ENCODE data around the gene CFAP97D2.
A peak's percentile ranks its signal among the peaks of the same experiment; 100 is the strongest.
"Not testable (repeated sequence)": the region's sequence is repeated elsewhere in the genome, so short reads cannot be mapped to it uniquely, and the experiment has no call there.

Gene CFAP97D2

GRCh38 chr13:114179087-114179658 lies at the start of gene CFAP97D2:
CFAP97D2 (plus strand) TSS chr13:114179257; CDS start chr13:114179331, 74 bp downstream.
- intact Hi-C loops (cut with micrococcal nuclease) = no loop called here
- Mint-ChIP-seq H3K4me3 (no peak within 1 kb of the TSS), H3K9me3 (peaks cover 9% of the 10 kb centered on the region), H3K27ac (no peak within 1 kb of the TSS), H3K36me3 (ENCODE audit: low read depth) (no peaks in the 10 kb centered on the region), H3K27me3 (peaks cover 21% of the 10 kb centered on the region), H3K4me1 (ENCODE audit: low read depth) (peaks cover 23% of the 10 kb centered on the region)

- Mint-ChIP-seq H3K9me3 (no peaks in the 10 kb centered on the region), H3K27me3 (peaks cover 6% of the 10 kb centered on the region), H3K27ac (peak overlapping the region; percentile 84), H3K36me3 (ENCODE audit: low read depth) (peaks cover 28% of the 10 kb centered on the region), H3K4me1 (ENCODE audit: low read depth) (peaks cover 80% of the 10 kb centered on the region), H3K4me3 (no peak overlapping the region)
- intact Hi-C loops (cut with micrococcal nuclease) = loop anchor here (5.0 kb wide), 2 partner anchors 62 to 98 kb away; no protein-coding TSS in a partner anchor
These were observed 49.4 kb upstream of the CFAP97D2 start for GRCh38 chr13:114129649-114130062.

GRCh38 chr13:114130131-114130836 lies 48.8 kb upstream of the CFAP97D2 start:
- Mint-ChIP-seq H3K27me3 (peaks cover 10% of the 10 kb centered on the region), H3K4me1 (ENCODE audit: low read depth) (peaks cover 73% of the 10 kb centered on the region), H3K36me3 (ENCODE audit: low read depth) (peaks cover 22% of the 10 kb centered on the region), H3K4me3 (peak overlapping the region; percentile 90), H3K9me3 (no peaks in the 10 kb centered on the region), H3K27ac (peak overlapping the region; percentile 84)
- intact Hi-C loops (cut with micrococcal nuclease) = loop anchor here (5.0 kb wide), 2 partner anchors 63 to 97 kb away; no protein-coding TSS in a partner anchor

- Mint-ChIP-seq H3K27ac (peak overlapping the region; percentile 84), H3K9me3 (no peaks in the 10 kb centered on the region), H3K27me3 (peaks cover 12% of the 10 kb centered on the region), H3K4me1 (ENCODE audit: low read depth) (peaks cover 68% of the 10 kb centered on the region), H3K36me3 (ENCODE audit: low read depth) (peaks cover 18% of the 10 kb centered on the region), H3K4me3 (peak overlapping the region; percentile 90)
- intact Hi-C loops (cut with micrococcal nuclease) = loop anchor here (5.0 kb wide), 2 partner anchors 64 to 96 kb away; no protein-coding TSS in a partner anchor
These were observed 48.0 kb upstream of the CFAP97D2 start for GRCh38 chr13:114130837-114131582.

- Mint-ChIP-seq H3K27me3 (peaks cover 13% of the 10 kb centered on the region), H3K27ac (peak overlapping the region; percentile 84), H3K4me1 (ENCODE audit: low read depth) (peaks cover 60% of the 10 kb centered on the region), H3K36me3 (ENCODE audit: low read depth) (peaks cover 14% of the 10 kb centered on the region), H3K4me3 (peak overlapping the region; percentile 90), H3K9me3 (no peaks in the 10 kb centered on the region)
- intact Hi-C loops (cut with micrococcal nuclease) = loop anchor here (5.0 kb wide), 2 partner anchors 64 to 96 kb away; no protein-coding TSS in a partner anchor
These were observed 47.3 kb upstream of the CFAP97D2 start for GRCh38 chr13:114131583-114132418.

GRCh38 chr13:114132419-114133121 lies 46.5 kb upstream of the CFAP97D2 start, which contains the start of gene RASA3:
RASA3 (minus strand) TSS chr13:114132623; CDS start chr13:114132489, 134 bp downstream.
- H3K36me3 Mint-ChIP-seq (ENCODE audit: low read depth) = peaks cover 14% of the 10 kb centered on the region
- peak within 1 kb of the TSS; percentile 90 for H3K4me3 Mint-ChIP-seq
- peaks cover 52% of the 10 kb centered on the region for H3K4me1 Mint-ChIP-seq (ENCODE audit: low read depth)

GRCh38 chr13:114133126-114133525 lies 45.9 kb upstream of the CFAP97D2 start:
- Mint-ChIP-seq H3K27me3 (peaks cover 13% of the 10 kb centered on the region), H3K36me3 (ENCODE audit: low read depth) (peaks cover 12% of the 10 kb centered on the region), H3K4me1 (ENCODE audit: low read depth) (peaks cover 47% of the 10 kb centered on the region)
- intact Hi-C loops (cut with micrococcal nuclease) = loop anchor here (5.0 kb wide), 2 partner anchors 66 to 94 kb away; no protein-coding TSS in a partner anchor
- H3K4me3 Mint-ChIP-seq, H3K27ac Mint-ChIP-seq, H3K9me3 Mint-ChIP-seq: not testable (repeated sequence)

More at GRCh38 chr13:114132419-114133121, 46.5 kb upstream of the CFAP97D2 start, which contains the start of gene RASA3:
- intact Hi-C loops (cut with micrococcal nuclease) = loop anchor here (5.0 kb wide), 2 partner anchors 65 to 95 kb away; no protein-coding TSS in a partner anchor
- Mint-ChIP-seq H3K9me3 (no peaks in the 10 kb centered on the region), H3K27ac (peak within 1 kb of the TSS; percentile 84), H3K27me3 (peaks cover 13% of the 10 kb centered on the region)

GRCh38 chr13:114133552-114133951 lies 45.5 kb upstream of the CFAP97D2 start:
- peaks cover 43% of the 10 kb centered on the region for H3K4me1 Mint-ChIP-seq (ENCODE audit: low read depth)
- not testable (repeated sequence) for H3K9me3 Mint-ChIP-seq; H3K27ac Mint-ChIP-seq; H3K36me3 Mint-ChIP-seq (ENCODE audit: low read depth)
- H3K27me3 Mint-ChIP-seq = peaks cover 13% of the 10 kb centered on the region
- intact Hi-C loops (cut with micrococcal nuclease) = loop anchor here (5.0 kb wide), 2 partner anchors 66 to 94 kb away; no protein-coding TSS in a partner anchor
- peak overlapping the region; percentile 67 for H3K4me3 Mint-ChIP-seq

- Mint-ChIP-seq H3K27ac (no peak overlapping the region), H3K4me3 (peak overlapping the region; percentile 67), H3K36me3 (ENCODE audit: low read depth) (peaks cover 8% of the 10 kb centered on the region), H3K9me3 (no peaks in the 10 kb centered on the region), H3K4me1 (ENCODE audit: low read depth) (peaks cover 35% of the 10 kb centered on the region), H3K27me3 (peaks cover 13% of the 10 kb centered on the region)
- intact Hi-C loops (cut with micrococcal nuclease) = loop anchor here (5.0 kb wide), 2 partner anchors 67 to 93 kb away; no protein-coding TSS in a partner anchor
These were observed 44.7 kb upstream of the CFAP97D2 start for GRCh38 chr13:114134111-114134943.

- no peaks in the 10 kb centered on the region for H3K9me3 Mint-ChIP-seq
- H3K27me3 Mint-ChIP-seq = peaks cover 15% of the 10 kb centered on the region
- intact Hi-C loops (cut with micrococcal nuclease) = loop anchor here (5.0 kb wide), 2 partner anchors 68 to 92 kb away; no protein-coding TSS in a partner anchor
- H3K27ac Mint-ChIP-seq = no peak overlapping the region
- no peak overlapping the region for H3K4me3 Mint-ChIP-seq
- H3K4me1 Mint-ChIP-seq (ENCODE audit: low read depth) = peaks cover 27% of the 10 kb centered on the region
- H3K36me3 Mint-ChIP-seq (ENCODE audit: low read depth) = peaks cover 8% of the 10 kb centered on the region
These were observed 44.0 kb upstream of the CFAP97D2 start for GRCh38 chr13:114134944-114135610.

GRCh38 chr13:114135731-114136171 lies 43.3 kb upstream of the CFAP97D2 start:
- intact Hi-C loops (cut with micrococcal nuclease) = no loop called here
- H3K36me3 Mint-ChIP-seq (ENCODE audit: low read depth) = peaks cover 8% of the 10 kb centered on the region
- H3K9me3 Mint-ChIP-seq = no peaks in the 10 kb centered on the region
- no peak overlapping the region for H3K27ac Mint-ChIP-seq
- peaks cover 21% of the 10 kb centered on the region for H3K4me1 Mint-ChIP-seq (ENCODE audit: low read depth)
- peaks cover 15% of the 10 kb centered on the region for H3K27me3 Mint-ChIP-seq
- no peak overlapping the region for H3K4me3 Mint-ChIP-seq
